Activated CD4-positive, alpha-beta memory T cell treated with anti-CD3 and anti-CD28 coated beads for 36 hours (primary cell): Measurements from ENCODE around the gene FRMPD4. TPM values are rescaled to one million over a fixed set of nuclear protein-coding genes. Genes with fewer than 3 reads are reported as not detected.

Source experiments
- CTCF ChIA-PET: fragments of 350-600 bp; sonication (Branson Sonifier 250); formaldehyde crosslinking; loops from one replicate; lab custom pipeline; 2021; ENCODE audit warnings: antibody characterized with exemption, inconsistent platforms; lab: Charles Lee
- POLR2A ChIA-PET: fragments of 350-600 bp; sonication (Branson Sonifier 250); formaldehyde crosslinking; loops from one replicate; lab custom pipeline; 2021; ENCODE audit warnings: antibody characterized with exemption; lab: Charles Lee
- DNase-seq: peaks from one replicate; pipeline ENCODE4 v3.0.0-alpha.2; 2020
- H3K27ac Mint-ChIP-seq: one replicate; pipeline ENCODE4 v1.8.0; 2021; ENCODE audit warnings: mixed read lengths
- H3K27me3 Mint-ChIP-seq: one replicate; pipeline ENCODE4 v1.8.0; 2021; ENCODE audit warnings: mixed read lengths
- H3K36me3 Mint-ChIP-seq: one replicate; pipeline ENCODE4 v1.8.0; 2021; ENCODE audit warnings: mixed read lengths
- H3K4me1 Mint-ChIP-seq: one replicate; pipeline ENCODE4 v1.8.0; 2021; ENCODE audit warnings: low read depth, mixed read lengths
- H3K4me3 Mint-ChIP-seq: one replicate; pipeline ENCODE4 v1.8.0; 2021; ENCODE audit warnings: mild to moderate bottlenecking, mixed read lengths
- H3K9me3 Mint-ChIP-seq: one replicate; pipeline ENCODE4 v1.8.0; 2021; ENCODE audit warnings: mixed read lengths
- intact Hi-C: fragments of 100-400 bp; cut with micrococcal nuclease; formaldehyde crosslinking; loops from one replicate; pipeline ENCODE4 v1.15.1; 2023
- total RNA-seq, 2 experiments: library from RNA; stranded (reverse); gene quantifications; one replicate each; pipeline ENCODE4 v1.2.3, GENCODE V29; 2021

Gene FRMPD4
- total RNA-seq, 2 experiments from 2014 or later = not detected

DNA sequence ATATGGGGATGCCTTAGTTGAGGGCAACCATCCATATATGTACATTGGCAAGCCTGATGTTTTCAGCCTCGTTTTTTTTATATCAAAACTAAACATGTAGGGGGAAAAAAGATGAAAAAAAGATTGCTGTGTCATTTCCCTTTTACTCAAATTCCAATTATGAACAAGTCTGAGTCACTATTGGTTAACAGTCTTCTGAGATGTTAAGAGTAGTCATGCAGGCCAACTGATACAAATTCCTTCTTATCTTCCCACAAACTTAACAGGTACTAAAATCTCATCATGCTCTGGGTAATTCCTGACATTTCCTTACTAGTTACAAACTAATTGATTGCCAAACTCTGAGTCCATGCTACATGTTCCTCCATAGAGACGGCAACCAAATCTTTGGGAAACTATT, 222.1 kb downstream of the FRMPD4 start:
- H3K36me3 Mint-ChIP-seq = no peaks in the 10 kb centered on the region
- no peak overlapping the region for H3K27ac Mint-ChIP-seq
- ChIA-PET CTCF (no interaction called here), POLR2A (no interaction called here)
- H3K9me3 Mint-ChIP-seq = no peaks in the 10 kb centered on the region
- intact Hi-C loops = no loop called here
- DNase-seq = no peak
- no peaks in the 10 kb centered on the region for H3K4me1 Mint-ChIP-seq
- no peaks in the 10 kb centered on the region for H3K27me3 Mint-ChIP-seq
- no peak overlapping the region for H3K4me3 Mint-ChIP-seq

GRCh38 chrX:12360986-12361598, 222.8 kb downstream of the FRMPD4 start:
- Mint-ChIP-seq H3K9me3 (no peaks in the 10 kb centered on the region), H3K27me3 (no peaks in the 10 kb centered on the region), H3K27ac (no peak overlapping the region), H3K36me3 (no peaks in the 10 kb centered on the region), H3K4me1 (no peaks in the 10 kb centered on the region), H3K4me3 (no peak overlapping the region)
- POLR2A ChIA-PET = no interaction called here
- DNase-seq = no peak
- CTCF ChIA-PET = no interaction called here
- intact Hi-C loops = no loop called here

DNA sequence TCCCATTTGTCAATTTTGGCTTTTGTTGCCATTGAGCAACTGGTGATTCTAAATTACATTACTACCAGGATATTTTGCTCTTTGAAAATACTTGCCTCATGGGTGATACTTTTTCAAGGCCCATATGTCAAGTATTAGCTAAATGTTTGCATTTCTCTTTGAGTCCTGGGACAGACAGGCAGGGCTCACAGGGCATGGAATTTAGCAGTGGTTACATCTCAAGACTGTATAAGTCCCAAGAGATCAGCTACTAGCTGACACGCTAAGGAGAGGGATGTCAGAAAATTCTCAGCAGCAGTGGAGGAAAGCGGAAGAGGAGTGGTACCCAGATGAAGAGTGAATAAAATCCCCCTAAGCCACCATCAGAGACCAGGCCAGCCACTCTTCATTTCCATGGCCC, 224.9 kb downstream of the FRMPD4 start:
- Mint-ChIP-seq H3K27me3 (no peaks in the 10 kb centered on the region), H3K4me3 (no peak overlapping the region), H3K9me3 (no peaks in the 10 kb centered on the region), H3K27ac (no peak overlapping the region), H3K4me1 (no peaks in the 10 kb centered on the region), H3K36me3 (no peaks in the 10 kb centered on the region)
- no peak for DNase-seq
- ChIA-PET POLR2A (no interaction called here), CTCF (interaction anchor here (0.7 kb wide), 1 partner anchor 50 kb away, joined by 3 read pairs; no protein-coding TSS in a partner anchor)
- intact Hi-C loops = no loop called here

DNA sequence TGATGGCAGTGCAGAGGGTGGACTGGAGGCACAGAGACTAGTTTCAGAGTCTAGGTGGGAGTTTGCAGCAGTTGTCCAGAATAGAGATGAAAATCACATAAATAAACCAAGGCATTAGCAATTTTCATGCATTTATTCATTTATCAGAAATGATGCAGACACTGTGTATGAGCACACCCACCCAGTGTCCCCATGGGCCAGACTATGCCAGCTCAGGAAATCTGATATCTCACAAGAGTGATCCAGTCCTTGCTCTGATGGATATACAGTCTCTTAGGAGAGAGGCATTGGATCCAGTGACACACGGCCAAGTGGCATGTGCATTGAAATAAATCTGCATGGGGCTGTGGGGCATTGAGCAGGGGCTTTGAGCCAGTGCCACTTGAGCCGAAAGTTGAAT, 228.2 kb downstream of the FRMPD4 start:
- CTCF ChIA-PET = no interaction called here
- no peak overlapping the region for H3K27ac Mint-ChIP-seq
- no peaks in the 10 kb centered on the region for H3K27me3 Mint-ChIP-seq
- H3K9me3 Mint-ChIP-seq = no peaks in the 10 kb centered on the region
- POLR2A ChIA-PET = no interaction called here
- DNase-seq = no peak
- H3K4me1 Mint-ChIP-seq = no peaks in the 10 kb centered on the region
- H3K4me3 Mint-ChIP-seq = no peak overlapping the region
- intact Hi-C loops = no loop called here
- no peaks in the 10 kb centered on the region for H3K36me3 Mint-ChIP-seq

DNA sequence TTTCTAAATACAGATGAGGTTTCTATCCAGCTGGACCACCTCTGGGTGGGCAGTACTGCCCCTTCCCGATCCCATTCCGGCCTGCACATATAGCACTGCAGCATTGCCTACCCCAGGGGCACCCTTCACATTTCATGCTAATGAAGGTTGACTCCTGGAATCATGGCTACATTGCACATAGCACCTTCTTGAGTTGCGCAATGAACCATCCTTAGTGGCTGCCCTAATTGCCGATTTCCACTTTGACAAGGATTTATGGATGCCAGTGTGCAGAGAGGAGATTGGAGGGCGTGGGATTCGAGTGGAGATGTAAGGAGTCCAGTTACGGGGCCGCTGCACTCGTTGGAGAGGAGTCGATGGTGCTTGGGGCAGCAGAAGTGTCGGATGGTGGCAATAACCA, 229.0 kb downstream of the FRMPD4 start:
- ChIA-PET POLR2A (no interaction called here), CTCF (no interaction called here)
- no peak for DNase-seq
- H3K27me3 Mint-ChIP-seq = no peaks in the 10 kb centered on the region
- H3K9me3 Mint-ChIP-seq = no peaks in the 10 kb centered on the region
- no peak overlapping the region for H3K4me3 Mint-ChIP-seq
- H3K36me3 Mint-ChIP-seq = no peaks in the 10 kb centered on the region
- no peak overlapping the region for H3K27ac Mint-ChIP-seq
- intact Hi-C loops = no loop called here
- no peaks in the 10 kb centered on the region for H3K4me1 Mint-ChIP-seq

- no peaks in the 10 kb centered on the region for H3K27me3 Mint-ChIP-seq
- no peak for DNase-seq
- no peaks in the 10 kb centered on the region for H3K36me3 Mint-ChIP-seq
- POLR2A ChIA-PET = no interaction called here
- H3K9me3 Mint-ChIP-seq = no peaks in the 10 kb centered on the region
- H3K27ac Mint-ChIP-seq = no peak overlapping the region
- H3K4me3 Mint-ChIP-seq = no peak overlapping the region
- intact Hi-C loops = no loop called here
- CTCF ChIA-PET = no interaction called here
- H3K4me1 Mint-ChIP-seq = no peaks in the 10 kb centered on the region
These were observed 232.3 kb downstream of the FRMPD4 start for GRCh38 chrX:12370497-12370986.

- no peak overlapping the region for H3K27ac Mint-ChIP-seq
- no peak overlapping the region for H3K4me3 Mint-ChIP-seq
- no peak for DNase-seq
- CTCF ChIA-PET = no interaction called here
- H3K9me3 Mint-ChIP-seq = no peaks in the 10 kb centered on the region
- no peaks in the 10 kb centered on the region for H3K4me1 Mint-ChIP-seq
- POLR2A ChIA-PET = no interaction called here
- H3K27me3 Mint-ChIP-seq = no peaks in the 10 kb centered on the region
- no peaks in the 10 kb centered on the region for H3K36me3 Mint-ChIP-seq
- intact Hi-C loops = no loop called here
These were observed 233.8 kb downstream of the FRMPD4 start for GRCh38 chrX:12372111-12372510.

GRCh38 chrX:12374286-12374685, 236.0 kb downstream of the FRMPD4 start:
- H3K9me3 Mint-ChIP-seq = no peaks in the 10 kb centered on the region
- H3K36me3 Mint-ChIP-seq = no peaks in the 10 kb centered on the region
- intact Hi-C loops = no loop called here
- ChIA-PET POLR2A (no interaction called here), CTCF (no interaction called here)
- no peaks in the 10 kb centered on the region for H3K27me3 Mint-ChIP-seq
- DNase-seq = no peak
- H3K27ac Mint-ChIP-seq = no peak overlapping the region
- no peak overlapping the region for H3K4me3 Mint-ChIP-seq
- H3K4me1 Mint-ChIP-seq = no peaks in the 10 kb centered on the region

GRCh38 chrX:12378253-12378652, 240.0 kb downstream of the FRMPD4 start:
- DNase-seq = no peak
- intact Hi-C loops = no loop called here
- ChIA-PET CTCF (no interaction called here), POLR2A (no interaction called here)
- no peak overlapping the region for H3K27ac Mint-ChIP-seq
- no peaks in the 10 kb centered on the region for H3K36me3 Mint-ChIP-seq
- no peaks in the 10 kb centered on the region for H3K4me1 Mint-ChIP-seq
- no peaks in the 10 kb centered on the region for H3K27me3 Mint-ChIP-seq
- H3K4me3 Mint-ChIP-seq = no peak overlapping the region
- no peaks in the 10 kb centered on the region for H3K9me3 Mint-ChIP-seq

DNA sequence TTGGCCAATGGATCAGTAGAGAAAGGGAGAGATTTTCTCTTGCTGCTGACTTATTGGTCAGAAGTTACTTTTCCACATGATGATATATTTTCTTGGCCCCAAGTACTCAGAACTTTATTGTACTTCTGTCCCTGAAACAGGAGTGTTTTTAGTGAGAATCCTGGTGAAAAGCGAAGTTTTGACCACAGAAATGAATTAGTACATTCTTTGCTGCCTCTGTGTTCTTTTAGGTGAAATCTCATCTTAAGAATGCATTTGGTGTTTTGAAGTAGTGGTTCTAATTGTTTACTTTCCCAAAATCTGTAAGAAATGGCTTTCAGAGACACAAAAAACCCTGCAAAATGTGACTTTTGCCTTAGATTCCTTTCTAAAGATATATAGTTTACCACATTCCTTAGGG, 240.4 kb downstream of the FRMPD4 start:
- H3K4me1 Mint-ChIP-seq = no peaks in the 10 kb centered on the region
- intact Hi-C loops = no loop called here

DNA sequence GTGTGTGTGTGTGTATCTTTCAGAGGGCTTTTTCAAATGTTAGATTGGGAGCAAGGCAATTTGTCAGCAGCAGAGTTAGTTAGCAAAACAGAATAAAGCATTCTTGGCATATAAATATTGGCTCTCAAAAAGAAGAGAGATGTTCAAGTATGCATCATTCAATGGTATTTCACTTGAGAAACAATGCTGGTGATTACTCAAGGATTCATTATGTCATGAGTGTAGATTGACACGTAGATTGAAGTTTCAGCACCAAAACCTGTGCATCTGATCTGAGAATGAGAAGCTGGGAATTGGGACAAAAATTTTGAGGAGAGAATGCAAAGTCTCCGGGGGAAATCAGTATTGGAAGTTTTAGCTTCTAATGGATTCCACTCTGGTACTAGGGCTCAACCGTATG, 241.4 kb downstream of the FRMPD4 start:
- Mint-ChIP-seq H3K36me3 (no peaks in the 10 kb centered on the region), H3K27me3 (no peaks in the 10 kb centered on the region), H3K27ac (no peak overlapping the region), H3K9me3 (no peaks in the 10 kb centered on the region), H3K4me3 (no peak overlapping the region), H3K4me1 (no peaks in the 10 kb centered on the region)
- CTCF ChIA-PET = no interaction called here
- intact Hi-C loops = no loop called here
- no peak for DNase-seq
- POLR2A ChIA-PET = no interaction called here

More for the DNA sequence above, 240.4 kb downstream of the FRMPD4 start:
- CTCF ChIA-PET = no interaction called here
- Mint-ChIP-seq H3K27me3 (no peaks in the 10 kb centered on the region), H3K9me3 (no peaks in the 10 kb centered on the region), H3K4me3 (no peak overlapping the region), H3K27ac (no peak overlapping the region), H3K36me3 (no peaks in the 10 kb centered on the region)
- no peak for DNase-seq
- POLR2A ChIA-PET = no interaction called here

DNA sequence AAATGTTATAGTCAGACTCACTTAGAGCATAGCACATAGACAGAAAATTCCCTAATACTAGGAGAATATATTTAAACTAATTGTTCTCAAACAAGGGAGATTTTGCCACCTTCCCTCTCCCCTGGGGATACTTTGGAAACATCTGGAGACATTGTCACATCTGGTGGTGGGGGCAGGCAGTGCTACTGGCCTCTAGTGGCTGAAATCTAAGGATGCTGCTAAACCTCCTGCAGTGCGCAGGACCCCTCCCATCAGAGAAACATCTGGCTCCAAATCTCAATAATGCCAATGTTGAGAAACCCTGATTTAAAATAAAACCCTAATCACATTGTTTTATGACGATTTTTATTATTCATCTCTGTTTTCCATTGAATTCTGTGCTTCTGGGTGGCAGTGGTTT, 244.9 kb downstream of the FRMPD4 start:
- Mint-ChIP-seq H3K4me3 (no peak overlapping the region), H3K9me3 (no peaks in the 10 kb centered on the region), H3K27ac (no peak overlapping the region), H3K4me1 (no peaks in the 10 kb centered on the region), H3K27me3 (no peaks in the 10 kb centered on the region), H3K36me3 (no peaks in the 10 kb centered on the region)
- no peak for DNase-seq
- CTCF ChIA-PET = no interaction called here
- intact Hi-C loops = no loop called here
- POLR2A ChIA-PET = no interaction called here

DNA sequence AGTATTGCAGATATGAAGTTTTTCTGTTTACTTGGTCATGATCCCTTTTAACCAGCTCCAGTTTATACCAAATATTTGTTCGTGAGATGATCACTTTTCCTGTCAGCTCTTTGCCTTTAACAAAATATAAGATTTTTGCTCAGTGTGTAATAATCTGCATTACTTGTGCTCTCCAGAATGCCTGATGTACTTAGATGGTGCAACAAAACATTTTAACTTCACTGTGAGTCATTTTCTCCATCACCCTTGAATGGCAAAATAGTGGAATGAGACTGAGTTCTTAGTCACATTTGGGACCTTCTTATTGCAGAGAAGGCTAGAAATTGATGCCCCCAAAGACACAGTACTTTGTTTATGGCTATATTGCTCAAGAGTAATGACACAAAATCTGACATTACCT, 252.0 kb downstream of the FRMPD4 start:
- Mint-ChIP-seq H3K9me3 (peaks cover 2% of the 10 kb centered on the region), H3K36me3 (no peaks in the 10 kb centered on the region), H3K4me1 (no peaks in the 10 kb centered on the region), H3K27me3 (no peaks in the 10 kb centered on the region), H3K27ac (no peak overlapping the region), H3K4me3 (no peak overlapping the region)
- POLR2A ChIA-PET = no interaction called here
- CTCF ChIA-PET = no interaction called here
- intact Hi-C loops = no loop called here
- DNase-seq = no peak
